Progenitor cell of endocrine pancreas (in vitro differentiated cells): ENCODE measurements around the gene PCGF3. TPM values are rescaled to one million over a fixed set of nuclear protein-coding genes. Genes with fewer than 3 reads are reported as not detected.

Experiments used
- DNase-seq: peaks from one replicate; pipeline ENCODE4 v3.0.0; 2021; ENCODE audit warnings: low spot score; ENCODE audit not compliant: unreplicated experiment
- H3K27ac Mint-ChIP-seq: 2 replicates; pipeline ENCODE4 v1.8.0; 2021; ENCODE audit warnings: mild to moderate bottlenecking, moderate library complexity, mixed read lengths
- H3K27me3 Mint-ChIP-seq: 2 replicates; pipeline ENCODE4 v1.8.0; 2021; ENCODE audit warnings: mixed read lengths
- H3K36me3 Mint-ChIP-seq: 2 replicates; pipeline ENCODE4 v1.8.0; 2022; ENCODE audit warnings: mixed read lengths; ENCODE audit not compliant: insufficient read depth
- H3K4me1 Mint-ChIP-seq: 2 replicates; pipeline ENCODE4 v1.8.0; 2021; ENCODE audit warnings: low read depth, mixed read lengths
- H3K4me3 Mint-ChIP-seq: 2 replicates; pipeline ENCODE4 v1.8.0; 2021; ENCODE audit warnings: low read depth, mild to moderate bottlenecking, moderate library complexity, mixed read lengths
- H3K9me3 Mint-ChIP-seq: 2 replicates; pipeline ENCODE4 v1.8.0; 2021; ENCODE audit warnings: low read depth, mixed read lengths
- CTCF ChIP-seq: fragments of 200-600 bp; sonication (generic); IDR thresholded peaks from one replicate; pipeline ENCODE4 v1.5.0; 2021; ENCODE audit warnings: antibody characterized with exemption, mild to moderate bottlenecking; ENCODE audit not compliant: unreplicated experiment
- total RNA-seq: library from RNA; stranded (reverse); gene quantifications from 2 replicates; pipeline ENCODE4 v1.2.1, GENCODE V29; 2021

The PCGF3 gene
- total RNA-seq, 1 donor from 2014 or later, result 79.8 TPM

GRCh38 chr4:786861-787300, 81.2 kb downstream of the PCGF3 start:
- no peak overlapping the region for H3K4me3 Mint-ChIP-seq
- H3K4me1 Mint-ChIP-seq, result peaks cover 13% of the 10 kb centered on the region
- H3K27ac Mint-ChIP-seq, result no peak overlapping the region
- no peaks in the 10 kb centered on the region for H3K9me3 Mint-ChIP-seq
- no peak for DNase-seq
- peaks cover 31% of the 10 kb centered on the region for H3K27me3 Mint-ChIP-seq
- TF ChIP-seq CTCF, result no peak
- H3K36me3 Mint-ChIP-seq, result no peaks in the 10 kb centered on the region

- H3K4me3 Mint-ChIP-seq, result no peak overlapping the region
- H3K36me3 Mint-ChIP-seq, result no peaks in the 10 kb centered on the region
- no peaks in the 10 kb centered on the region for H3K9me3 Mint-ChIP-seq
- no peak for DNase-seq
- no peak for TF ChIP-seq CTCF
- H3K27ac Mint-ChIP-seq, result no peak overlapping the region
- H3K27me3 Mint-ChIP-seq, result peaks cover 31% of the 10 kb centered on the region
- H3K4me1 Mint-ChIP-seq, result peaks cover 9% of the 10 kb centered on the region
Measured at GRCh38 chr4:787561-787981, 81.9 kb downstream of the PCGF3 start.

- no peak for TF ChIP-seq CTCF
- no peaks in the 10 kb centered on the region for H3K9me3 Mint-ChIP-seq
- no peak for DNase-seq
- no peak overlapping the region for H3K27ac Mint-ChIP-seq
- H3K27me3 Mint-ChIP-seq, result peaks cover 36% of the 10 kb centered on the region
- H3K36me3 Mint-ChIP-seq, result no peaks in the 10 kb centered on the region
- H3K4me3 Mint-ChIP-seq, result no peak overlapping the region
- H3K4me1 Mint-ChIP-seq, result peaks cover 4% of the 10 kb centered on the region
Measured at GRCh38 chr4:788006-788635, 82.5 kb downstream of the PCGF3 start.

- DNase-seq, result no peak
- H3K27me3 Mint-ChIP-seq, result peaks cover 40% of the 10 kb centered on the region
- no peak overlapping the region for H3K27ac Mint-ChIP-seq
- no peaks in the 10 kb centered on the region for H3K9me3 Mint-ChIP-seq
- no peaks in the 10 kb centered on the region for H3K36me3 Mint-ChIP-seq
- TF ChIP-seq CTCF, result no peak
- H3K4me1 Mint-ChIP-seq, result peaks cover 4% of the 10 kb centered on the region
- H3K4me3 Mint-ChIP-seq, result no peak overlapping the region
Measured at GRCh38 chr4:788636-789297, 83.1 kb downstream of the PCGF3 start.

- peaks cover 46% of the 10 kb centered on the region for H3K27me3 Mint-ChIP-seq
- peaks cover 4% of the 10 kb centered on the region for H3K4me1 Mint-ChIP-seq
- no peak overlapping the region for H3K27ac Mint-ChIP-seq
- H3K4me3 Mint-ChIP-seq, result no peak overlapping the region
- no peak for TF ChIP-seq CTCF
- no peaks in the 10 kb centered on the region for H3K9me3 Mint-ChIP-seq
- H3K36me3 Mint-ChIP-seq, result no peaks in the 10 kb centered on the region
- DNase-seq, result no peak
Measured at GRCh38 chr4:789571-790465, 84.2 kb downstream of the PCGF3 start.
